Hepatocyte (in vitro differentiated cells): ENCODE results near the gene TMPRSS11F. TPM values are rescaled to one million over a fixed set of nuclear protein-coding genes. Genes with fewer than 3 reads are reported as not detected.

Experiments
- DNase-seq: peaks from one replicate; pipeline ENCODE4 v3.0.0-alpha.2; 2016; ENCODE audit warnings: low spot score
- H2AFZ ChIP-seq: fragments of 200-600 bp; sonication (generic); 2 replicates; pipeline ENCODE4 v1.6.0; 2016; ENCODE audit warnings: antibody characterized with exemption, mild to moderate bottlenecking
- H3K27ac ChIP-seq: fragments of 200-600 bp; sonication (generic); 2 replicates; pipeline ENCODE4 v1.5.1; 2016; ENCODE audit warnings: mild to moderate bottlenecking
- H3K27me3 ChIP-seq: fragments of 200-600 bp; sonication (generic); 2 replicates; pipeline ENCODE4 v1.6.1; 2016
- H3K36me3 ChIP-seq: fragments of 200-600 bp; sonication (generic); replicated peaks from 2 replicates; pipeline ENCODE4 v1.5.1; 2016; ENCODE audit warnings: low read depth; ENCODE audit not compliant: insufficient read depth
- H3K4me1 ChIP-seq: fragments of 200-600 bp; sonication (generic); 2 replicates; pipeline ENCODE4 v1.5.1; 2016; ENCODE audit warnings: mild to moderate bottlenecking, moderate library complexity; ENCODE audit not compliant: insufficient read depth
- H3K4me2 ChIP-seq: fragments of 200-600 bp; sonication (generic); 2 replicates; pipeline ENCODE4 v1.6.0; 2016
- H3K4me3 ChIP-seq: fragments of 200-600 bp; sonication (generic); 2 replicates; pipeline ENCODE4 v1.5.1; 2016; ENCODE audit warnings: mild to moderate bottlenecking
- H3K79me2 ChIP-seq: fragments of 200-600 bp; sonication (generic); 2 replicates; pipeline ENCODE4 v1.6.0; 2017; ENCODE audit warnings: mild to moderate bottlenecking
- H3K9me2 ChIP-seq: fragments of 200-600 bp; sonication (generic); replicated peaks from 2 replicates; pipeline ENCODE4 v1.6.0; 2017; ENCODE audit warnings: mild to moderate bottlenecking; ENCODE audit not compliant: insufficient read depth
- H3K9me3 ChIP-seq: fragments of 200-600 bp; sonication (generic); 2 replicates; pipeline ENCODE4 v1.5.1; 2016; ENCODE audit warnings: low read depth, mild to moderate bottlenecking
- H4K20me1 ChIP-seq: fragments of 200-600 bp; sonication (generic); 2 replicates; pipeline ENCODE4 v1.6.0; 2016; ENCODE audit warnings: mild to moderate bottlenecking; ENCODE audit not compliant: insufficient read depth, poor library complexity, severe bottlenecking
- EZH2 ChIP-seq: fragments of 200-600 bp; sonication (generic); IDR thresholded peaks from 2 replicates; pipeline ENCODE4 v1.6.1; 2016; ENCODE audit warnings: antibody characterized with exemption, mild to moderate bottlenecking, borderline replicate concordance
- EZH2phosphoT487 ChIP-seq: fragments of 200-600 bp; sonication (generic); IDR thresholded peaks from one replicate; pipeline ENCODE4 v1.6.1; 2018; ENCODE audit warnings: antibody characterized with exemption, mild to moderate bottlenecking, low read depth, moderate library complexity; ENCODE audit not compliant: unreplicated experiment, severe bottlenecking
- WGBS: methylation state at CpG from one replicate; pipeline ENCODE4 v1.1.6; 2016; ENCODE audit warnings: low lambda C conversion rate; ENCODE audit errors: missing lambda C conversion rate; 5-methylcytosine and 5-hydroxymethylcytosine counted together
- polyA plus RNA-seq: library from polyadenylated mRNA; unstranded; fragments of >200 nt; fragmentation: Nextera tagmentation; extraction: Ambion mirVana; gene quantifications from 2 replicates; pipeline ENCODE4 v1.2.1, GENCODE V29; 2016
- total RNA-seq: library from RNA; depleted of rRNA; stranded (reverse); fragments of >200 nt; gene quantifications from 2 replicates; pipeline ENCODE4 v1.2.3, GENCODE V29; 2014
- TF ChIP-seq, protein P1 (sequence below): fragments of 200-600 bp; sonication (generic); IDR thresholded peaks from 2 replicates; pipeline ENCODE4 v1.5.1; 2016; ENCODE audit warnings: antibody characterized with exemption, mild to moderate bottlenecking; ENCODE audit not compliant: poor library complexity

Gene TMPRSS11F
- 0.07 and 0.68 TPM in 2 replicates for total RNA-seq
- 0.50 TPM in 1 of 2 replicates, not detected in the other for polyA plus RNA-seq

DNA sequence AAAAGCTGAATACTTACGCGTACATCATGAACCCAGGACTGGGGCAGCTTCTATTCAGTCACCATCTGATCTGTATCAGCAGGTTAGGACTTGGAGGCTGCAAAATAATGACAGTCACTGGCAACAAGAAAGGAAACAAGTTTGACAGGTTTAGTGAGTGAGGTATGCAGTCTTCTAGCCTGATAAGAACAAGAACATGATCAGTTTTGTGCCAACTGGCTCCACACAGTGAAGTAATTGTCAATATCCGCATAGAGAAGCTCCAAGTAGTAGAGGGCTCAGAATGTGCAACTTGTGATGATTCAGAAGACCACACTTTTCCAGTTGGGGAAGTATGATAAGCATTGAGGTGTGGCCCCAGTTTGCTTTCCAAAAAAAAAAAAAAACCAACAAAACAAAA is at the start of gene TMPRSS11F:
Gene TMPRSS11F, minus strand, starts transcription at position 77 of the 400 bp plus-strand sequence. Its CDS starts 49 bp downstream, at position 28.
- Histone ChIP-seq H2AFZ (no peak within 1 kb of the TSS), H3K4me2 (no peak within 1 kb of the TSS), H4K20me1 (no peaks in the 10 kb centered on the region), H3K4me1 (no peaks in the 10 kb centered on the region), H3K9me3 (no peaks in the 10 kb centered on the region), H3K4me3 (no peak within 1 kb of the TSS), H3K79me2 (no peaks in the 10 kb centered on the region), H3K27me3 (no peaks in the 10 kb centered on the region), H3K9me2 (no peaks in the 10 kb centered on the region), H3K36me3 (no peaks in the 10 kb centered on the region), H3K27ac (no peak within 1 kb of the TSS)
- DNase-seq: peak; percentile 35
- TF ChIP-seq EZH2: no peak
- no peak for TF ChIP-seq EZH2phosphoT487
- TF ChIP-seq, protein P1, sequence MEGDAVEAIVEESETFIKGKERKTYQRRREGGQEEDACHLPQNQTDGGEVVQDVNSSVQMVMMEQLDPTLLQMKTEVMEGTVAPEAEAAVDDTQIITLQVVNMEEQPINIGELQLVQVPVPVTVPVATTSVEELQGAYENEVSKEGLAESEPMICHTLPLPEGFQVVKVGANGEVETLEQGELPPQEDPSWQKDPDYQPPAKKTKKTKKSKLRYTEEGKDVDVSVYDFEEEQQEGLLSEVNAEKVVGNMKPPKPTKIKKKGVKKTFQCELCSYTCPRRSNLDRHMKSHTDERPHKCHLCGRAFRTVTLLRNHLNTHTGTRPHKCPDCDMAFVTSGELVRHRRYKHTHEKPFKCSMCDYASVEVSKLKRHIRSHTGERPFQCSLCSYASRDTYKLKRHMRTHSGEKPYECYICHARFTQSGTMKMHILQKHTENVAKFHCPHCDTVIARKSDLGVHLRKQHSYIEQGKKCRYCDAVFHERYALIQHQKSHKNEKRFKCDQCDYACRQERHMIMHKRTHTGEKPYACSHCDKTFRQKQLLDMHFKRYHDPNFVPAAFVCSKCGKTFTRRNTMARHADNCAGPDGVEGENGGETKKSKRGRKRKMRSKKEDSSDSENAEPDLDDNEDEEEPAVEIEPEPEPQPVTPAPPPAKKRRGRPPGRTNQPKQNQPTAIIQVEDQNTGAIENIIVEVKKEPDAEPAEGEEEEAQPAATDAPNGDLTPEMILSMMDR: no peak
- WGBS: 48% methylated on average over 3 of the region's 3 CpGs

DNA sequence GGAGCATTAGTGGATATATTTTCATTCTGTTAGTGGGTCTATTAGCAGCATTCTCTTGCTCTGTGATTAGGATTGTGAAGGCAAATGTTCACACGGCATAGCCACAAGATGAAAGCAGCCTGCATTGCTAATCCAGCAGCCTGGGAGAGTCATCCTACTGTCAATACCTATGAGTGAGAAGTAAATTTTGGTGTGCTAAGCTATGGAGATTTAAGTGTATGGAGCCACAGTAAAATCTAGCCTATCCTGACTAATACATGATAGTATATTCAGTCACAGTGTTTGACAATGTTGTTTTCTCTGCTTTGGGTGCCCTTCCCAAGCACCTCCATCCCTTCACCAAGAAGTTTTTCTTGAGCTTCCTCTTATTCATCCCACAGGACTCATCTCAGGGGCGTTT is 47.2 kb upstream of the TMPRSS11F start:
- Histone ChIP-seq H3K4me1 (no peaks in the 10 kb centered on the region), H3K4me3 (no peak overlapping the region), H4K20me1 (no peaks in the 10 kb centered on the region), H3K36me3 (no peaks in the 10 kb centered on the region), H3K4me2 (peak overlapping the region; percentile 31), H3K9me3 (no peaks in the 10 kb centered on the region), H3K79me2 (no peaks in the 10 kb centered on the region), H3K27me3 (no peaks in the 10 kb centered on the region), H2AFZ (peak overlapping the region; percentile 35), H3K27ac (no peak overlapping the region), H3K9me2 (no peaks in the 10 kb centered on the region)
- WGBS: 48% methylated on average over 2 of the region's 2 CpGs
- TF ChIP-seq, protein P1: no peak
- TF ChIP-seq EZH2phosphoT487: no peak
- no peak for TF ChIP-seq EZH2
- DNase-seq: no peak

DNA sequence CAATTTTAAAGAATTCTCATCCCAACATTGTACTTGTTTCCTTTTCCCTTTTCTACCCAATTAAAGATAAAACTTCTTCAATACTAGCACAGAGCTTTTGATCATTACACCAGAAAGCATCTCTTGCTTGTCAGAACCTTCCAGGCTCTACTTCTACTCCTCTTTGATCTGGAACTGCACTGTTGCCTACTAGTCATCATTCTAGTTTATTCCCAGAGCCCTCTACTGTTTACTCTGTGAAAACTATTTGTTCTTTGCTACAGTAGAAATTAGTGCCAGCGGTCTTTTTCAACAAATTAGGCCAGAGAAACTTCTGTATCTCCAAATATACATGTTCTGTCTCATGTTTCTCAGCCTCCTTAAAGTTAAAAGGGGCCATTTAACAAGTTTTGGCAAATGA is 46.8 kb upstream of the TMPRSS11F start:
- H3K9me2 ChIP-seq: no peaks in the 10 kb centered on the region
- peak overlapping the region; percentile 31 for H3K4me2 ChIP-seq
- no peaks in the 10 kb centered on the region for H4K20me1 ChIP-seq
- no peaks in the 10 kb centered on the region for H3K36me3 ChIP-seq
- no peak overlapping the region for H3K27ac ChIP-seq
- 14% methylated on average over 1 of the region's 1 CpG for whole genome bisulfite sequencing
- no peaks in the 10 kb centered on the region for H3K4me1 ChIP-seq
- no peak overlapping the region for H3K4me3 ChIP-seq
- peak; percentile 7 for DNase-seq
- no peaks in the 10 kb centered on the region for H3K79me2 ChIP-seq
- no peaks in the 10 kb centered on the region for H3K9me3 ChIP-seq
- peak overlapping the region; percentile 35 for H2AFZ ChIP-seq
- no peaks in the 10 kb centered on the region for H3K27me3 ChIP-seq
- no peak for TF ChIP-seq EZH2phosphoT487
- TF ChIP-seq, protein P1: peak; percentile 15
- no peak for TF ChIP-seq EZH2
